Measurements from ENCODE around the gene ZNF189. TPM values are rescaled to one million over a fixed set of nuclear protein-coding genes. Genes with fewer than 3 reads are reported as not detected.

Gene ZNF189
- total and polyA plus RNA-seq, 9 donors = 11.3 to 30.5 (median 25.1) TPM

DNA sequence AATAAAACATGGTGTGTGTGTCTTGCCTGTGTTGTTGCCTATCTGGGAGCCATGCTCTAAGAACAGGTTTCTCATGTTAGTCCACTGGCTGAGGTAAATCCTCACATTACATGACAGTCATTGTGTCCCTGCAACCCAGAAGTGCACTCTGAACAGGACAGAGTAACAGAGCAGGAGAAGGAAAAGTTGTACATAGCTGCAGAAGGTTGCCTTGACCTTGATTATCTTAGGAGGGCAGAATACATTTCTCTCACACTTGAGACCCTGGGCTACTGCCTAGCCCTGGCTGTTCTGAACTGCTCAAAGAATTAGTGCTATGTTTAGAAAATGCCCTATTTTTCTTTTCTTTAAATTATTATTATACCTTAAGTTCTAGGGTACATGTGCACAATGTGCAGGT, 16.9 kb downstream of the ZNF189 start:
- H3K4me3 ChIP-seq = no peak overlapping the region
- peaks cover 0 to 20% of the 10 kb centered on the region in 2 donors for H3K9me3 ChIP-seq
- H3K4me1 ChIP-seq (ENCODE audit: insufficient read depth) = no peaks in the 10 kb centered on the region
- no peak overlapping the region for H3K27ac ChIP-seq
- H3K36me3 ChIP-seq = no peaks in the 10 kb centered on the region
- intact Hi-C loops (cut with DNase I) = no loop called here
- TF ChIP-seq CTCF (IDR thresholded peaks at IDR 0.05) = no peak
- TF ChIP-seq POLR2A (IDR thresholded peaks at IDR 0.05) = no peak
- no peak for TF ChIP-seq EP300 (IDR thresholded peaks at IDR 0.05)
- DNase-seq = no peak
- H3K27me3 ChIP-seq = no peaks in the 10 kb centered on the region

DNA sequence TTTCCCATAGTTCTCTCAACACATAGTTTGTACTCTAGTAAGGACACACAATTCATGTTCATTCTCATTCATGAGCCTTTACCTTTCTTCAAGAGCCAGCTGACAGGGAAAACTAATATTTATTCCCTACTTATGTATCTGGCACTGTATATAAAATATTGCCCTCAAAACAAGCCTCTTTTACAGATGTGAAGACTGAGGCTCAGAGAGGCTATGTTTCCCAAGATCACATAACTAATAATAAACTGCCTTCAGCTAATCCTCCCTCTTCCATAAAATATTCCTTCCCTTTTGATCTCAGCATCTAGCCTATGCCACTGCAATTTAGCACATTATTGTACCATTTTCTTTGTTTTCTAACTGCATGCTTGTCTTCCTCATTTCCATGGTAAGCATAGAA, 18.7 kb downstream of the ZNF189 start:
- H3K27ac ChIP-seq = no peak overlapping the region
- no peak overlapping the region for H3K4me3 ChIP-seq
- intact Hi-C loops (cut with DNase I) = no loop called here
- DNase-seq = no peak
- TF ChIP-seq CTCF (IDR thresholded peaks at IDR 0.05) (no peak), POLR2A (IDR thresholded peaks at IDR 0.05) (no peak)
- H3K27me3 ChIP-seq = no peaks in the 10 kb centered on the region
- H3K4me1 ChIP-seq (ENCODE audit: insufficient read depth) = no peaks in the 10 kb centered on the region
- H3K36me3 ChIP-seq = no peaks in the 10 kb centered on the region
- peaks cover 0 to 20% of the 10 kb centered on the region in 2 donors for H3K9me3 ChIP-seq

- H3K9me3 ChIP-seq = peaks cover 0 to 17% of the 10 kb centered on the region in 2 donors
- H3K4me1 ChIP-seq (ENCODE audit: insufficient read depth) = no peaks in the 10 kb centered on the region
- no peak for DNase-seq
- H3K27me3 ChIP-seq = no peaks in the 10 kb centered on the region
- no peaks in the 10 kb centered on the region for H3K36me3 ChIP-seq
- TF ChIP-seq CTCF (IDR thresholded peaks at IDR 0.05) (no peak), POLR2A (IDR thresholded peaks at IDR 0.05) (no peak), EP300 (IDR thresholded peaks at IDR 0.05) (no peak)
- H3K27ac ChIP-seq = no peak overlapping the region
- intact Hi-C loops (cut with DNase I) = no loop called here
- no peak overlapping the region for H3K4me3 ChIP-seq
These were observed 19.3 kb downstream of the ZNF189 start for GRCh38 chr9:101417977-101418376.

DNA sequence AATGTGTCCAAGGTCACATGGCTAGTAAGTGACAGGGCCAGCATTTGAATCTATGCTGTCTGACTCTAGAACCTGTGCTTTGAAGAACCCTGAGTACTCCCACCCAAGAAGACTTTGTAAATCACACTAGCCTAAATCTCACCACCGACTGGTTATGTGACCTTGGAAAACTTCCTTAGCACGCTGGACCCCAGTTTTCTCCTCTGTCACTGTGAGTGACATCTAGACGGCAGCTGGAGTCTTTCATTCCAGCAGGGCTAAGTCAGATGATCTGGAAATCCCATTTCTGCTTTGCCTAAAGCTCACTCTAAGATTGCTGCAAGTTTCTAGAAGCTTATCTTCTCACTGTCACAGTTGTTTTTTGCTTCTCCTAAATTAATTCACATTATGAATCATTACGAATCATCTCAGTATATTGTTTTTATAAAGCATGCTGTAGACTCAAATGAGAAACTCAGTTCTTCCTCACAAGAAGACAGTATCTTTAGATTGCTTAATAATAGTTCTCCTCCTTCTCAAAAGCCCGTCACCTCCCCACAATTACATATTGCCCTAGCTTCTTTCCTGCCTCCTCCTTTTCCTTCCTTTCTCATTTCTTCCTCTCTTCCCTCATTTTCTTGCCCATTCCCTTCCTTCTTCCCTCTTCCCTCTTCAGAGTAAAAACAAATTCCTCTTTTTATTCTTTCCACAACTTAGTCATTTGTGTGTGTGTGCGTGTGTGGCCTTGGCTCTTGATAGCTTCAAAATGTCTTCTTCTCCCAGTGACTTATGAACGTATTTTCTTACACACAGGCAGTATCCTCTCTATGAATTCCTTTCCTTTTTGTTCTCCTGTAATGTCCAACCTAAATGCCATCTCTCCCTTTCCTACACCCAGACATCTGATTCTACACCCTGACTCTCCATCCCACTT, 20.1 kb downstream of the ZNF189 start:
- intact Hi-C loops (cut with DNase I) = no loop called here
- H3K4me3 ChIP-seq = no peak overlapping the region
- no peak for DNase-seq
- no peak overlapping the region for H3K27ac ChIP-seq
- H3K27me3 ChIP-seq = no peaks in the 10 kb centered on the region
- TF ChIP-seq EP300 (IDR thresholded peaks at IDR 0.05) (no peak), POLR2A (IDR thresholded peaks at IDR 0.05) (no peak), CTCF (IDR thresholded peaks at IDR 0.05) (no peak)
- H3K9me3 ChIP-seq = peaks cover 0 to 9% of the 10 kb centered on the region in 2 donors
- 51 to 59% (median 57%) methylated on average over 7 of the region's 7 CpGs for WGBS, 3 donors
- no peaks in the 10 kb centered on the region for H3K4me1 ChIP-seq (ENCODE audit: insufficient read depth)
- H3K36me3 ChIP-seq = no peaks in the 10 kb centered on the region
